Osteocyte (in vitro differentiated cells): ENCODE measurements around the gene C9orf153. TPM values are rescaled to one million over a fixed set of nuclear protein-coding genes. Genes with fewer than 3 reads are reported as not detected.

ENCODE experiments used
- DNase-seq: peaks from one replicate; pipeline ENCODE4 v3.0.0; 2021; ENCODE audit warnings: mixed read lengths; ENCODE audit not compliant: unreplicated experiment; ENCODE audit errors: extremely low spot score
- H3K27ac Mint-ChIP-seq: one replicate; pipeline ENCODE4 v1.8.0; 2021; ENCODE audit warnings: mild to moderate bottlenecking, mixed read lengths; ENCODE audit not compliant: unreplicated experiment
- H3K27me3 Mint-ChIP-seq: one replicate; pipeline ENCODE4 v1.8.0; 2021; ENCODE audit warnings: mixed read lengths; ENCODE audit not compliant: unreplicated experiment
- H3K36me3 Mint-ChIP-seq: one replicate; pipeline ENCODE4 v1.8.0; 2021; ENCODE audit warnings: mixed read lengths; ENCODE audit not compliant: unreplicated experiment
- H3K4me1 Mint-ChIP-seq: one replicate; pipeline ENCODE4 v1.8.0; 2021; ENCODE audit warnings: mixed read lengths; ENCODE audit not compliant: unreplicated experiment
- H3K4me3 Mint-ChIP-seq: one replicate; pipeline ENCODE4 v1.8.0; 2021; ENCODE audit warnings: mild to moderate bottlenecking, moderate library complexity, mixed read lengths; ENCODE audit not compliant: unreplicated experiment
- H3K9me3 Mint-ChIP-seq: one replicate; pipeline ENCODE4 v1.8.0; 2021; ENCODE audit warnings: mixed read lengths; ENCODE audit not compliant: unreplicated experiment
- CTCF ChIP-seq: fragments of 200-600 bp; sonication (generic); IDR thresholded peaks from 2 replicates; pipeline ENCODE4 v1.5.0; 2021; ENCODE audit warnings: antibody characterized with exemption, mild to moderate bottlenecking, moderate library complexity
- total RNA-seq: library from RNA; stranded (reverse); gene quantifications from 2 replicates; pipeline ENCODE4 v1.2.1, GENCODE V29; 2021

The C9orf153 gene
- total RNA-seq, 1 donor from 2014 or later, result 0.40 TPM

GRCh38 chr9:86175223-86175622 lies 84.2 kb downstream of the C9orf153 start:
- Mint-ChIP-seq H3K27me3 (peaks cover 17% of the 10 kb centered on the region), H3K9me3 (peaks cover 5% of the 10 kb centered on the region), H3K4me1 (no peaks in the 10 kb centered on the region), H3K36me3 (no peaks in the 10 kb centered on the region), H3K27ac (no peak overlapping the region), H3K4me3 (no peak overlapping the region)
- TF ChIP-seq CTCF, result no peak
- DNase-seq, result peak; percentile 48

Other genes starting within 250 kb of the C9orf153 start
- 91.9 and 93.4 TPM in 2 replicates for gene GOLM1, start 160.1 kb downstream of the C9orf153 start, total RNA-seq
- 32.9 and 33.9 TPM in 2 replicates for gene ISCA1, start 22.9 kb upstream of the C9orf153 start, total RNA-seq
- 24.8 and 30.2 TPM in 2 replicates for gene TUT7, start 94.8 kb upstream of the C9orf153 start, total RNA-seq